Measurements from ENCODE around the gene KLHL29. TPM values are rescaled to one million over a fixed set of nuclear protein-coding genes. Genes with fewer than 3 reads are reported as not detected.

KLHL29 gene
- total and polyA plus RNA-seq, 2 experiments from 2014 or later: 1.9 to 6.4 TPM

- no peak overlapping the region for H3K4me2 ChIP-seq (ENCODE audit: unreplicated experiment)
- no peaks in the 10 kb centered on the region for H3K9me3 ChIP-seq (ENCODE audit: low read depth)
- H3K27ac ChIP-seq: no peak overlapping the region
- no peaks in the 10 kb centered on the region for H3F3A ChIP-seq (ENCODE audit: insufficient read depth)
- H4K20me1 ChIP-seq (ENCODE audit: insufficient read depth): no peaks in the 10 kb centered on the region
- in situ Hi-C loops (cut with MboI): no loop called here
- no peak overlapping the region for H3K4me3 ChIP-seq
- no peak overlapping the region for H2AFZ ChIP-seq
- no peaks in the 10 kb centered on the region for H3K9me2 ChIP-seq (ENCODE audit: insufficient read depth)
- TF ChIP-seq EZH2 (IDR thresholded peaks at IDR 0.05; ENCODE audit: insufficient read depth, poor library complexity, severe bottlenecking): no peak
- no peak for TF ChIP-seq EZH2phosphoT487 (IDR thresholded peaks at IDR 0.05; ENCODE audit: insufficient read depth, low read depth)
- no peak for DNase-seq
- no peaks in the 10 kb centered on the region for H3K27me3 ChIP-seq (replicated peaks; ENCODE audit: insufficient read depth)
- H3K36me3 ChIP-seq (ENCODE audit: low read depth): no peaks in the 10 kb centered on the region
- WGBS, 2 experiments (ENCODE audit: low coverage in 1 of 2, low lambda C conversion rate in 2 of 2, missing lambda C conversion rate in 2 of 2): 96% methylated on average over 6 of the region's 6 CpGs
- no peaks in the 10 kb centered on the region for H3K79me2 ChIP-seq (ENCODE audit: insufficient read depth)
- H3K4me1 ChIP-seq (ENCODE audit: insufficient read depth): peaks cover 9% of the 10 kb centered on the region
- H3K9ac ChIP-seq: no peak overlapping the region
Measured at GRCh38 chr2:23503097-23503496, 118.1 kb downstream of the KLHL29 start.

DNA sequence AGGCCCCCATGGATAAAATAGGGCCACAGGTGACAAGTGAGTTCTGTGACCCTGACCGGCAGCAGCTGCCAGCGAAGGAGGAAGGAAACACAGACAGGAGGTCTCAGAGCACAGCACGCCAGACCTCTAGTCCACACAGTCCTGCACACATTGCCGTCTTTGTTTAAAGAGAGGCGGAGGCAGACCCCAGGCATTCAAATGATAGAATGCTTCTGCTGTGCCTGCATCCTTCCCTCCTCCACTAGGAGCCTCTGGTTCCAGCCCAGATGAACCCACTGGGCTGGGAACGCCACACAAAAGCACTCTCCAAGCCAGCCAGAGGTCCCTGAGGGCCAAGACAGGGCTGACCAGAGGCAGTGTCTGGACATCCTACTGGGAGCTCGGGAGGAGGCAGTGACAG lies 118.7 kb downstream of the KLHL29 start:
- H3K9ac ChIP-seq: no peak overlapping the region
- no peak overlapping the region for H3K4me2 ChIP-seq (ENCODE audit: unreplicated experiment)
- in situ Hi-C loops (cut with MboI): no loop called here
- no peak overlapping the region for H3K4me3 ChIP-seq
- H3K79me2 ChIP-seq (ENCODE audit: insufficient read depth): no peaks in the 10 kb centered on the region
- no peaks in the 10 kb centered on the region for H3K9me3 ChIP-seq (ENCODE audit: low read depth)
- H2AFZ ChIP-seq: no peak overlapping the region
- TF ChIP-seq EZH2phosphoT487 (IDR thresholded peaks at IDR 0.05; ENCODE audit: insufficient read depth, low read depth): no peak
- no peak for TF ChIP-seq EZH2 (IDR thresholded peaks at IDR 0.05; ENCODE audit: insufficient read depth, poor library complexity, severe bottlenecking)
- DNase-seq: no peak
- no peaks in the 10 kb centered on the region for H3K27me3 ChIP-seq (replicated peaks; ENCODE audit: insufficient read depth)
- no peaks in the 10 kb centered on the region for H3K36me3 ChIP-seq (ENCODE audit: low read depth)
- H3F3A ChIP-seq (ENCODE audit: insufficient read depth): no peaks in the 10 kb centered on the region
- WGBS, 2 experiments (ENCODE audit: low coverage in 1 of 2, low lambda C conversion rate in 2 of 2, missing lambda C conversion rate in 2 of 2): 91 to 93% methylated on average over 7 of the region's 7 CpGs
- peaks cover 6% of the 10 kb centered on the region for H3K4me1 ChIP-seq (ENCODE audit: insufficient read depth)
- H3K27ac ChIP-seq: no peak overlapping the region
- H3K9me2 ChIP-seq (ENCODE audit: insufficient read depth): no peaks in the 10 kb centered on the region
- no peaks in the 10 kb centered on the region for H4K20me1 ChIP-seq (ENCODE audit: insufficient read depth)

GRCh38 chr2:23504591-23504990 lies 119.6 kb downstream of the KLHL29 start:
- H3K27me3 ChIP-seq (replicated peaks; ENCODE audit: insufficient read depth): no peaks in the 10 kb centered on the region
- 86 to 88% methylated on average over 6 to 8 of the region's 8 CpGs for whole genome bisulfite sequencing, 2 experiments (ENCODE audit: low coverage in 1 of 2, low lambda C conversion rate in 2 of 2, missing lambda C conversion rate in 2 of 2)
- H3K4me2 ChIP-seq (ENCODE audit: unreplicated experiment): no peak overlapping the region
- in situ Hi-C loops (cut with MboI): no loop called here
- H3K36me3 ChIP-seq (ENCODE audit: low read depth): no peaks in the 10 kb centered on the region
- TF ChIP-seq EZH2 (IDR thresholded peaks at IDR 0.05; ENCODE audit: insufficient read depth, poor library complexity, severe bottlenecking): no peak
- no peak for TF ChIP-seq EZH2phosphoT487 (IDR thresholded peaks at IDR 0.05; ENCODE audit: insufficient read depth, low read depth)
- H3K4me3 ChIP-seq: no peak overlapping the region
- H3F3A ChIP-seq (ENCODE audit: insufficient read depth): no peaks in the 10 kb centered on the region
- H3K27ac ChIP-seq: no peak overlapping the region
- H2AFZ ChIP-seq: no peak overlapping the region
- no peaks in the 10 kb centered on the region for H3K79me2 ChIP-seq (ENCODE audit: insufficient read depth)
- no peaks in the 10 kb centered on the region for H3K4me1 ChIP-seq (ENCODE audit: insufficient read depth)
- DNase-seq: no peak
- H3K9ac ChIP-seq: no peak overlapping the region
- H3K9me2 ChIP-seq (ENCODE audit: insufficient read depth): no peaks in the 10 kb centered on the region
- H4K20me1 ChIP-seq (ENCODE audit: insufficient read depth): no peaks in the 10 kb centered on the region
- no peaks in the 10 kb centered on the region for H3K9me3 ChIP-seq (ENCODE audit: low read depth)

- H3K4me3 ChIP-seq: no peak overlapping the region
- no peaks in the 10 kb centered on the region for H3K79me2 ChIP-seq (ENCODE audit: insufficient read depth)
- H3K4me2 ChIP-seq (ENCODE audit: unreplicated experiment): no peak overlapping the region
- no peaks in the 10 kb centered on the region for H3K9me2 ChIP-seq (ENCODE audit: insufficient read depth)
- H3K4me1 ChIP-seq (ENCODE audit: insufficient read depth): no peaks in the 10 kb centered on the region
- no peak overlapping the region for H3K27ac ChIP-seq
- no peak for DNase-seq
- no peak overlapping the region for H2AFZ ChIP-seq
- 84% methylated on average over 9 of the region's 9 CpGs for WGBS, 2 experiments (ENCODE audit: low coverage in 1 of 2, low lambda C conversion rate in 2 of 2, missing lambda C conversion rate in 2 of 2)
- no peaks in the 10 kb centered on the region for H3K36me3 ChIP-seq (ENCODE audit: low read depth)
- no peaks in the 10 kb centered on the region for H3F3A ChIP-seq (ENCODE audit: insufficient read depth)
- H4K20me1 ChIP-seq (ENCODE audit: insufficient read depth): no peaks in the 10 kb centered on the region
- no peaks in the 10 kb centered on the region for H3K27me3 ChIP-seq (replicated peaks; ENCODE audit: insufficient read depth)
- H3K9ac ChIP-seq: no peak overlapping the region
- H3K9me3 ChIP-seq (ENCODE audit: low read depth): no peaks in the 10 kb centered on the region
- TF ChIP-seq EZH2phosphoT487 (IDR thresholded peaks at IDR 0.05; ENCODE audit: insufficient read depth, low read depth) (no peak), EZH2 (IDR thresholded peaks at IDR 0.05; ENCODE audit: insufficient read depth, poor library complexity, severe bottlenecking) (no peak)
- in situ Hi-C loops (cut with MboI): no loop called here
Measured at GRCh38 chr2:23505218-23505983, 120.4 kb downstream of the KLHL29 start.

All from GM23248 (cell line).